WTC11 (cell line): ENCODE results near the gene MIOX. TPM values are rescaled to one million over a fixed set of nuclear protein-coding genes. Genes with fewer than 3 reads are reported as not detected.

Experiments
- ATAC-seq: fragments of 200-7000 bp; cut with Tn5 transposase; 2 replicates; pipeline ENCODE4 v1.10.0; 2021; ENCODE audit warnings: mild to moderate bottlenecking, moderate library complexity
- CTCF ChIA-PET: fragments of 300-600 bp; sonication (Branson Sonifier 250); formaldehyde crosslinking; loops from one replicate; lab custom pipeline; 2021; ENCODE audit warnings: antibody characterized with exemption; lab: Charles Lee
- POLR2A ChIA-PET: fragments of 350-600 bp; sonication (Branson Sonifier 250); formaldehyde crosslinking; loops from one replicate; lab custom pipeline; 2021; ENCODE audit warnings: antibody characterized with exemption; lab: Charles Lee
- DNase-seq: peaks from one replicate; pipeline ENCODE4 v3.0.0; 2021; ENCODE audit warnings: low spot score
- H3K27ac Mint-ChIP-seq: 2 replicates; pipeline ENCODE4 v1.8.0; 2021; ENCODE audit warnings: mixed read lengths
- H3K27me3 Mint-ChIP-seq: 2 replicates; pipeline ENCODE4 v1.8.0; 2021; ENCODE audit warnings: low read depth, mild to moderate bottlenecking, moderate library complexity, mixed read lengths
- H3K36me3 Mint-ChIP-seq: 2 replicates; pipeline ENCODE4 v1.8.0; 2021; ENCODE audit warnings: mixed read lengths
- H3K4me1 Mint-ChIP-seq: 2 replicates; pipeline ENCODE4 v1.8.0; 2022; ENCODE audit warnings: mixed read lengths
- H3K4me3 Mint-ChIP-seq: 2 replicates; pipeline ENCODE4 v1.8.0; 2021; ENCODE audit warnings: mild to moderate bottlenecking, moderate library complexity, mixed read lengths
- H3K9me3 Mint-ChIP-seq: 2 replicates; pipeline ENCODE4 v1.8.0; 2021; ENCODE audit warnings: mixed read lengths
- ATF1 ChIP-seq: sonication (generic); formaldehyde crosslinking; IDR thresholded peaks from 2 replicates; pipeline ENCODE4 v1.8.1; 2023; ENCODE audit warnings: mild to moderate bottlenecking, moderate library complexity, missing genetic modification reagents
- CBFB ChIP-seq: sonication (generic); formaldehyde crosslinking; IDR thresholded peaks from 2 replicates; pipeline ENCODE4 v1.8.1; 2022; ENCODE audit warnings: mild to moderate bottlenecking, low read depth, missing genetic modification reagents
- IRF2 ChIP-seq: sonication (generic); formaldehyde crosslinking; IDR thresholded peaks from 2 replicates; pipeline ENCODE4 v1.8.0; 2022; ENCODE audit warnings: low read depth, missing genetic modification reagents, borderline replicate concordance
- KAT7 ChIP-seq: sonication (generic); formaldehyde crosslinking; IDR thresholded peaks from 2 replicates; pipeline ENCODE4 v1.8.1; 2023; ENCODE audit warnings: missing genetic modification reagents, mild to moderate bottlenecking, borderline replicate concordance
- NR2C2 ChIP-seq: sonication (generic); formaldehyde crosslinking; IDR thresholded peaks from 2 replicates; pipeline ENCODE4 v1.8.0; 2022; ENCODE audit warnings: mild to moderate bottlenecking, missing genetic modification reagents
- SP1 ChIP-seq: sonication (generic); formaldehyde crosslinking; conservative IDR thresholded peaks from 2 replicates; pipeline ENCODE4 v1.8.1; 2022; ENCODE audit warnings: missing genetic modification reagents
- TEAD1 ChIP-seq: sonication (generic); formaldehyde crosslinking; IDR thresholded peaks from 2 replicates; pipeline ENCODE4 v1.8.0; 2022; ENCODE audit warnings: mild to moderate bottlenecking, missing genetic modification reagents
- ZNF396 ChIP-seq: fragments of 250-450 bp; sonication (Bioruptor Pico); IDR thresholded peaks from 2 replicates; pipeline ENCODE4 v1.8.0; 2021; ENCODE audit warnings: mild to moderate bottlenecking, moderate library complexity, borderline replicate concordance
- total RNA-seq: library from RNA; stranded (reverse); gene quantifications from 3 replicates; pipeline ENCODE4 v1.2.3, GENCODE V29; 2021
- TF ChIP-seq, protein P1 (sequence below): sonication (generic); formaldehyde crosslinking; IDR thresholded peaks from 2 replicates; pipeline ENCODE4 v1.8.0; 2022; ENCODE audit warnings: mild to moderate bottlenecking, missing genetic modification reagents
- TF ChIP-seq, protein P2 (sequence below): sonication (generic); formaldehyde crosslinking; IDR thresholded peaks from 2 replicates; pipeline ENCODE4 v1.8.1; 2023; ENCODE audit warnings: mild to moderate bottlenecking, missing genetic modification reagents, moderate library complexity
- TF ChIP-seq, protein P3 (sequence below): fragments of 250-450 bp; sonication (Bioruptor Pico); IDR thresholded peaks from 2 replicates; pipeline ENCODE4 v1.9.0; 2021; ENCODE audit warnings: mild to moderate bottlenecking, borderline replicate concordance
- TF ChIP-seq, protein P4 (sequence below): sonication (generic); formaldehyde crosslinking; IDR thresholded peaks from 2 replicates; pipeline ENCODE4 v1.8.1; 2023; ENCODE audit warnings: mild to moderate bottlenecking, missing genetic modification reagents, moderate library complexity
- TF ChIP-seq, protein P5 (sequence below): sonication (generic); formaldehyde crosslinking; IDR thresholded peaks from 2 replicates; pipeline ENCODE4 v1.8.0; 2023; ENCODE audit warnings: mild to moderate bottlenecking, missing genetic modification reagents
- TF ChIP-seq, protein P6 (sequence below): sonication (generic); formaldehyde crosslinking; IDR thresholded peaks from 2 replicates; pipeline ENCODE4 v1.8.0; 2022; ENCODE audit warnings: mild to moderate bottlenecking, missing genetic modification reagents
- TF ChIP-seq, protein P7 (sequence below): sonication (generic); formaldehyde crosslinking; IDR thresholded peaks from 2 replicates; pipeline ENCODE4 v1.8.1; 2022; ENCODE audit warnings: mild to moderate bottlenecking, moderate library complexity, missing genetic modification reagents
- TF ChIP-seq, protein P8 (sequence below): fragments of 250-450 bp; sonication (Bioruptor Pico); IDR thresholded peaks from 2 replicates; pipeline ENCODE4 v1.8.0; 2021; ENCODE audit warnings: mild to moderate bottlenecking

MIOX gene
- total RNA-seq, 1 experiment from 2014 or later = 0.33 TPM

DNA sequence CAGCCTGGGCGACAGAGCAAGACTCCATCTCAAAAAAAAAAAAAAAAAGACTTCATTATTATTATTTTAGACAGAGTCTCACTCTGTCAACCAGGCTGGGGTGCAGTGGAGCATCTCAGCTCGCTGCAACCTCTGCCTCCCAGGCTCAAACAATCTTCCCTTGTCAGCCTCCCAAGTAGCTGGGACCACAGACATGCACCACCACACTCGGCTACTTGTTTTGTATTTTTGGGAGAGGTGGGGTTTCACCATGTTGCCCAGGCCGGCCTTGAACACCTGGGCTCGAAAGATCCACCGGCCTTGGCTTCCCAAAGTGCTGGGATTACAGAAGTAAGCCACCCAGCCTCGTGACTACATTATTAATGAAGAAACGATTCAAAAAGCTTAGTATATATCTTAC lies 48.5 kb downstream of the MIOX start:
- no peak overlapping the region for H3K27ac Mint-ChIP-seq
- POLR2A ChIA-PET = no interaction called here
- TF ChIP-seq, protein P1, sequence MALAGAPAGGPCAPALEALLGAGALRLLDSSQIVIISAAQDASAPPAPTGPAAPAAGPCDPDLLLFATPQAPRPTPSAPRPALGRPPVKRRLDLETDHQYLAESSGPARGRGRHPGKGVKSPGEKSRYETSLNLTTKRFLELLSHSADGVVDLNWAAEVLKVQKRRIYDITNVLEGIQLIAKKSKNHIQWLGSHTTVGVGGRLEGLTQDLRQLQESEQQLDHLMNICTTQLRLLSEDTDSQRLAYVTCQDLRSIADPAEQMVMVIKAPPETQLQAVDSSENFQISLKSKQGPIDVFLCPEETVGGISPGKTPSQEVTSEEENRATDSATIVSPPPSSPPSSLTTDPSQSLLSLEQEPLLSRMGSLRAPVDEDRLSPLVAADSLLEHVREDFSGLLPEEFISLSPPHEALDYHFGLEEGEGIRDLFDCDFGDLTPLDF (CRISPR knock-in tag) = no peak
- TF ChIP-seq, protein P2, sequence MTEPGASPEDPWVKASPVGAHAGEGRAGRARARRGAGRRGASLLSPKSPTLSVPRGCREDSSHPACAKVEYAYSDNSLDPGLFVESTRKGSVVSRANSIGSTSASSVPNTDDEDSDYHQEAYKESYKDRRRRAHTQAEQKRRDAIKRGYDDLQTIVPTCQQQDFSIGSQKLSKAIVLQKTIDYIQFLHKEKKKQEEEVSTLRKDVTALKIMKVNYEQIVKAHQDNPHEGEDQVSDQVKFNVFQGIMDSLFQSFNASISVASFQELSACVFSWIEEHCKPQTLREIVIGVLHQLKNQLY (CRISPR knock-in tag) = no peak
- TF ChIP-seq ZNF396 (no peak), KAT7 (CRISPR knock-in tag) (no peak), NR2C2 (CRISPR knock-in tag) (no peak), IRF2 (CRISPR knock-in tag) (no peak), TEAD1 (no peak), SP1 (CRISPR knock-in tag) (no peak), CBFB (no peak), ATF1 (CRISPR knock-in tag) (no peak)
- TF ChIP-seq, protein P3, sequence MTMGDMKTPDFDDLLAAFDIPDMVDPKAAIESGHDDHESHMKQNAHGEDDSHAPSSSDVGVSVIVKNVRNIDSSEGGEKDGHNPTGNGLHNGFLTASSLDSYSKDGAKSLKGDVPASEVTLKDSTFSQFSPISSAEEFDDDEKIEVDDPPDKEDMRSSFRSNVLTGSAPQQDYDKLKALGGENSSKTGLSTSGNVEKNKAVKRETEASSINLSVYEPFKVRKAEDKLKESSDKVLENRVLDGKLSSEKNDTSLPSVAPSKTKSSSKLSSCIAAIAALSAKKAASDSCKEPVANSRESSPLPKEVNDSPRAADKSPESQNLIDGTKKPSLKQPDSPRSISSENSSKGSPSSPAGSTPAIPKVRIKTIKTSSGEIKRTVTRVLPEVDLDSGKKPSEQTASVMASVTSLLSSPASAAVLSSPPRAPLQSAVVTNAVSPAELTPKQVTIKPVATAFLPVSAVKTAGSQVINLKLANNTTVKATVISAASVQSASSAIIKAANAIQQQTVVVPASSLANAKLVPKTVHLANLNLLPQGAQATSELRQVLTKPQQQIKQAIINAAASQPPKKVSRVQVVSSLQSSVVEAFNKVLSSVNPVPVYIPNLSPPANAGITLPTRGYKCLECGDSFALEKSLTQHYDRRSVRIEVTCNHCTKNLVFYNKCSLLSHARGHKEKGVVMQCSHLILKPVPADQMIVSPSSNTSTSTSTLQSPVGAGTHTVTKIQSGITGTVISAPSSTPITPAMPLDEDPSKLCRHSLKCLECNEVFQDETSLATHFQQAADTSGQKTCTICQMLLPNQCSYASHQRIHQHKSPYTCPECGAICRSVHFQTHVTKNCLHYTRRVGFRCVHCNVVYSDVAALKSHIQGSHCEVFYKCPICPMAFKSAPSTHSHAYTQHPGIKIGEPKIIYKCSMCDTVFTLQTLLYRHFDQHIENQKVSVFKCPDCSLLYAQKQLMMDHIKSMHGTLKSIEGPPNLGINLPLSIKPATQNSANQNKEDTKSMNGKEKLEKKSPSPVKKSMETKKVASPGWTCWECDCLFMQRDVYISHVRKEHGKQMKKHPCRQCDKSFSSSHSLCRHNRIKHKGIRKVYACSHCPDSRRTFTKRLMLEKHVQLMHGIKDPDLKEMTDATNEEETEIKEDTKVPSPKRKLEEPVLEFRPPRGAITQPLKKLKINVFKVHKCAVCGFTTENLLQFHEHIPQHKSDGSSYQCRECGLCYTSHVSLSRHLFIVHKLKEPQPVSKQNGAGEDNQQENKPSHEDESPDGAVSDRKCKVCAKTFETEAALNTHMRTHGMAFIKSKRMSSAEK (CRISPR knock-in tag) = no peak
- TF ChIP-seq, protein P4, sequence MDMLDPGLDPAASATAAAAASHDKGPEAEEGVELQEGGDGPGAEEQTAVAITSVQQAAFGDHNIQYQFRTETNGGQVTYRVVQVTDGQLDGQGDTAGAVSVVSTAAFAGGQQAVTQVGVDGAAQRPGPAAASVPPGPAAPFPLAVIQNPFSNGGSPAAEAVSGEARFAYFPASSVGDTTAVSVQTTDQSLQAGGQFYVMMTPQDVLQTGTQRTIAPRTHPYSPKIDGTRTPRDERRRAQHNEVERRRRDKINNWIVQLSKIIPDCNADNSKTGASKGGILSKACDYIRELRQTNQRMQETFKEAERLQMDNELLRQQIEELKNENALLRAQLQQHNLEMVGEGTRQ (CRISPR knock-in tag) = no peak
- TF ChIP-seq, protein P5, sequence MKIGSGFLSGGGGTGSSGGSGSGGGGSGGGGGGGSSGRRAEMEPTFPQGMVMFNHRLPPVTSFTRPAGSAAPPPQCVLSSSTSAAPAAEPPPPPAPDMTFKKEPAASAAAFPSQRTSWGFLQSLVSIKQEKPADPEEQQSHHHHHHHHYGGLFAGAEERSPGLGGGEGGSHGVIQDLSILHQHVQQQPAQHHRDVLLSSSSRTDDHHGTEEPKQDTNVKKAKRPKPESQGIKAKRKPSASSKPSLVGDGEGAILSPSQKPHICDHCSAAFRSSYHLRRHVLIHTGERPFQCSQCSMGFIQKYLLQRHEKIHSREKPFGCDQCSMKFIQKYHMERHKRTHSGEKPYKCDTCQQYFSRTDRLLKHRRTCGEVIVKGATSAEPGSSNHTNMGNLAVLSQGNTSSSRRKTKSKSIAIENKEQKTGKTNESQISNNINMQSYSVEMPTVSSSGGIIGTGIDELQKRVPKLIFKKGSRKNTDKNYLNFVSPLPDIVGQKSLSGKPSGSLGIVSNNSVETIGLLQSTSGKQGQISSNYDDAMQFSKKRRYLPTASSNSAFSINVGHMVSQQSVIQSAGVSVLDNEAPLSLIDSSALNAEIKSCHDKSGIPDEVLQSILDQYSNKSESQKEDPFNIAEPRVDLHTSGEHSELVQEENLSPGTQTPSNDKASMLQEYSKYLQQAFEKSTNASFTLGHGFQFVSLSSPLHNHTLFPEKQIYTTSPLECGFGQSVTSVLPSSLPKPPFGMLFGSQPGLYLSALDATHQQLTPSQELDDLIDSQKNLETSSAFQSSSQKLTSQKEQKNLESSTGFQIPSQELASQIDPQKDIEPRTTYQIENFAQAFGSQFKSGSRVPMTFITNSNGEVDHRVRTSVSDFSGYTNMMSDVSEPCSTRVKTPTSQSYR (CRISPR knock-in tag) = no peak
- TF ChIP-seq, protein P6, sequence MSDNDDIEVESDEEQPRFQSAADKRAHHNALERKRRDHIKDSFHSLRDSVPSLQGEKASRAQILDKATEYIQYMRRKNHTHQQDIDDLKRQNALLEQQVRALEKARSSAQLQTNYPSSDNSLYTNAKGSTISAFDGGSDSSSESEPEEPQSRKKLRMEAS = no peak
- TF ChIP-seq, protein P7, sequence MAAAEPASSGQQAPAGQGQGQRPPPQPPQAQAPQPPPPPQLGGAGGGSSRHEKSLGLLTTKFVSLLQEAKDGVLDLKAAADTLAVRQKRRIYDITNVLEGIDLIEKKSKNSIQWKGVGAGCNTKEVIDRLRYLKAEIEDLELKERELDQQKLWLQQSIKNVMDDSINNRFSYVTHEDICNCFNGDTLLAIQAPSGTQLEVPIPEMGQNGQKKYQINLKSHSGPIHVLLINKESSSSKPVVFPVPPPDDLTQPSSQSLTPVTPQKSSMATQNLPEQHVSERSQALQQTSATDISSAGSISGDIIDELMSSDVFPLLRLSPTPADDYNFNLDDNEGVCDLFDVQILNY (CRISPR knock-in tag) = no peak
- TF ChIP-seq, protein P8, sequence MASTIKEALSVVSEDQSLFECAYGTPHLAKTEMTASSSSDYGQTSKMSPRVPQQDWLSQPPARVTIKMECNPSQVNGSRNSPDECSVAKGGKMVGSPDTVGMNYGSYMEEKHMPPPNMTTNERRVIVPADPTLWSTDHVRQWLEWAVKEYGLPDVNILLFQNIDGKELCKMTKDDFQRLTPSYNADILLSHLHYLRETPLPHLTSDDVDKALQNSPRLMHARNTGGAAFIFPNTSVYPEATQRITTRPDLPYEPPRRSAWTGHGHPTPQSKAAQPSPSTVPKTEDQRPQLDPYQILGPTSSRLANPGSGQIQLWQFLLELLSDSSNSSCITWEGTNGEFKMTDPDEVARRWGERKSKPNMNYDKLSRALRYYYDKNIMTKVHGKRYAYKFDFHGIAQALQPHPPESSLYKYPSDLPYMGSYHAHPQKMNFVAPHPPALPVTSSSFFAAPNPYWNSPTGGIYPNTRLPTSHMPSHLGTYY (CRISPR knock-in tag) = no peak
- DNase-seq = no peak
- CTCF ChIA-PET = interaction anchor here (1.6 to 1.9 kb wide), 2 partner anchors 10 to 28 kb away, joined by 8 to 12 read pairs; partner anchors contain the start of genes SCO2 and SYCE3
- no peaks in the 10 kb centered on the region for H3K36me3 Mint-ChIP-seq
- ATAC-seq = no peak
- H3K9me3 Mint-ChIP-seq = no peaks in the 10 kb centered on the region
- H3K4me1 Mint-ChIP-seq = peaks cover 9% of the 10 kb centered on the region
- peaks cover 55% of the 10 kb centered on the region for H3K27me3 Mint-ChIP-seq
- H3K4me3 Mint-ChIP-seq = no peak overlapping the region
